SH-SY5Y (cell line): ENCODE measurements around the gene STEAP2.

ENCODE experiments used
- GATA2 ChIP-seq: IDR thresholded peaks from 2 replicates; pipeline ENCODE4 v1.6.1; 2011; ENCODE audit warnings: mild to moderate bottlenecking, low read depth, low read length
- GATA3 ChIP-seq: IDR thresholded peaks from 2 replicates; pipeline ENCODE4 v1.6.1; 2011; ENCODE audit warnings: low read depth, mild to moderate bottlenecking, low read length, moderate library complexity

Gene STEAP2

DNA sequence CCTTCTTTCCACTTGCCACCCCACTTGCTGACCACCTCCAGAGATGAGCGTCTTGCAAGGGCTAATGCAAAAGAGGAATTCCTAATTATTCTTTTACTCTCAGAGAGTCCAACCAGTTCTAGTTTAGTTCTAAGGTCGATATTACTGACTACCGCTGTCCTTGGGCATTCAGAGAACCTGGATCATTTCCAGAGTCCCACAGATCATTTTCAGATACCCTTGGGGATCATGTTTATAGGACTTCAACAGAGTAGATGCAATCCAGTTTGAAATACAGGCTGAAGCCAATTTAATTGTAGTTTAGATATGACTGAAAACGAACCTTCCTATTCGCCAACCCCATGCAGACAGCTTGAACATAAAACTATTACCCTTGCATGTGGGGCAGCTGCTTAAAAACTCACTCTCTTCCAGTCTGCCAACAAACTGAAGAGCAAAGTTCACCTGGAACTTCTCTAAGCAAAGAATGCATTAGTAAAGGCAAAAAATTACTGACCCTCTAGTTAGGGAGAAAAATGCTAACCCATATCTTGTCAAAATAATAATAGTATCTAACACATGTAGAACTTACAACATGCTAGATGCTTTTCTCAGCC lies 55.8 kb downstream of the STEAP2 start:
- TF ChIP-seq GATA2 (no peak), GATA3 (no peak)

DNA sequence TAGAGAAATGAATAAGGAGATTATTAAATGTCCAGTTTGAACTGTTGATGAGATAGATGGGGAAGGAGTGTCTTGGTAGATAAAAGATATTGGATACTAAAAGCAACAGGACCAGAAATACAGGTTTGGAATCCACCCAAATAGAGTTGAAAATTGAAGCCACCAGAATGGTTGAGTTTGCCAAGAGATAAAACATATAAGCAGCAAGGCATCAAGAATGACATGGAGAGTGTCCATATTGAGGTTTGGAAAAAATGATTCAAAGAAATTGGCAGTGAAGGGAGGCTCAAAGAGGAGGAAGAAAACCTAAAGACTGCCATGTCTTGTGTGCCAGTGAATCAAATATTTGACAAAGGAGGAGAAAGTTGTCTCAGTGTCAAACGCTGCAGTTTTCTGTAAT lies 57.6 kb downstream of the STEAP2 start:
- no peak for TF ChIP-seq GATA2
- no peak for TF ChIP-seq GATA3

DNA sequence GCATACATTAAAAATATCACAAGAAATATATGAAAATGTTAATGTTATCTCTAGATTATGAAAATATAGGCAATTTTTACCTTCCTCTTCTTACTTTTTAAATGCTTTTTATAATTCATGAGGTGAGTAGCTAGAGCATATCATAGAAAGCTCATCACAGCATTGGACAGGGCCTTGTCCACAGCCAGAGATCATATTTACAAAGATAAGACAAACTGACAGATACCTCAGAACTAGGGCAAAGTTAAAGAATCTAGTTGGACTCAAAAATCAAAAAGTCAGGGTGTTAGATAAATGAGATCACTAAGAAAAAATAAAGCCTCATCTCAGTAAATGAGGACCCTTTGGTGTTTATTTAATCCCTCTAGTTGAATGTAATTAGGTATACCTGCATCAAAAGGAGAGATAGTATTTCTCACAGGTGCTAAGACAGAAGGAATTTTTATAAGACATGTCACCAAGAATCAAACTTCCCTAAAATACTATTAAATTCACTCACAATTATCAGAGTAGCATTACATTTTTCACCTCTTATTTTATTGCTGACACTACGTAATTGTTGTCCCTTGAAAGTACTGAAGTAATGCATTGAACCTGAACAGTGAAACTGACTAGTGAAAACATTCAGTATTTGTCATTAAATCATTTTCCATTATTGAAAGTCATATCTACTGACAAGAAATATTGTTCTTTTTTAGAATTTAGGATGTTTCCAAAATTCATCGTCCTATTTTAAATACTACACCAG lies 59.1 kb downstream of the STEAP2 start:
- TF ChIP-seq GATA3 (no peak), GATA2 (no peak)

DNA sequence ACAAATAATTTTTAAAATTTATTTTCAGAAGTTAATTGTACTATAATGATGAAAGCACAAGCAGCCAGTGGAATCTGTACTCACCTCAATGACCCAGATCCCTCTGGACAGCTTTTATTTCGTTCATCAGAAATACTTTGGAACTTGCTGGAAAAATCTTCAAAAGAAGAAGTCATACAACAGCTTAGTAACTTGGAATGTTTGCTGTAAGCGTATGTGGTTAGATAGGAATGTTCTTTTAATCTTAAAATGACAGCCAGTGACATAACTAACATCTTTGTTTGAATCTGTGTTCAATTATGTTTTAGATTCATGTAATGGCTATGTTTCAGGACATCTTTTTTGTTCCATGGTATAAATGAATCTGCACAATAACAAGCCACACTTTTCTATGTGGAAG lies 60.2 kb downstream of the STEAP2 start:
- TF ChIP-seq GATA3 (no peak), GATA2 (no peak)

DNA sequence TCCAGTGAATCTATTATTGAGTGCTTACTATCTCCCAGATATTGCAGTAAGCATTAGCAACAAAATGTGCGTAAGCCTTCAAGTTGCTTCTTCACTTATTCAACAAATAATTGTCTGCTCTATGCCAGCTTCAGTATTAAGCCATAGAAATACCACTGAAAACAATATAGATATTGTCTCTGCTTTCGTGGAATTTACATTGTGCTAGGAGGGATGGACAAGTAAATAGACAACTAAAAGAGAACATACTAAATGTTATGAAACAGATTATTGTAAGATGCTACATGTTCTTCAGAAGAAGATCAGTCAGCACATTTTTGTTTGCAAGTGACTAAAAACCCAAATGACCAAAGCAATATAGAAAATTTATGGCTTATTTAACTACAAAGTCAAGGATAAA lies 60.7 kb downstream of the STEAP2 start:
- no peak for TF ChIP-seq GATA3
- TF ChIP-seq GATA2, result no peak

DNA sequence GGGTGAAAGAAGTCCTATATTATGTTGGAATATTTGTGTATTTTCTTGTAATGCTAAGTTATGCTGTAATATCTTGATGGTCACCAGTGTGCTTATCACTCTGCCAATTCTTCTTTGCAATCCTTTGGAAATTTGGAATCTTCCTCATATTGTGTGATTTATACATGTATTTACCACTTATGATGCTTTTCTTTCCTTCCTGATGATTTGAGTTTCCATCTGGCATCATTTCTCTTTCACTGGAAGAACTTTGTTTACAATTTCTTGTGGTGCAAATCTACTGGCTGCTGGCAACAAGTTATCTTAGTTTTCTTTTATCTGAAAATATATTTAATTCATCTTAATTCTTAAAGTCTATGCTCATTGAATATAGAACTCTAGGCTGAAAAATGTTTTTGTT lies 62.6 kb downstream of the STEAP2 start:
- no peak for TF ChIP-seq GATA3
- TF ChIP-seq GATA2, result no peak

DNA sequence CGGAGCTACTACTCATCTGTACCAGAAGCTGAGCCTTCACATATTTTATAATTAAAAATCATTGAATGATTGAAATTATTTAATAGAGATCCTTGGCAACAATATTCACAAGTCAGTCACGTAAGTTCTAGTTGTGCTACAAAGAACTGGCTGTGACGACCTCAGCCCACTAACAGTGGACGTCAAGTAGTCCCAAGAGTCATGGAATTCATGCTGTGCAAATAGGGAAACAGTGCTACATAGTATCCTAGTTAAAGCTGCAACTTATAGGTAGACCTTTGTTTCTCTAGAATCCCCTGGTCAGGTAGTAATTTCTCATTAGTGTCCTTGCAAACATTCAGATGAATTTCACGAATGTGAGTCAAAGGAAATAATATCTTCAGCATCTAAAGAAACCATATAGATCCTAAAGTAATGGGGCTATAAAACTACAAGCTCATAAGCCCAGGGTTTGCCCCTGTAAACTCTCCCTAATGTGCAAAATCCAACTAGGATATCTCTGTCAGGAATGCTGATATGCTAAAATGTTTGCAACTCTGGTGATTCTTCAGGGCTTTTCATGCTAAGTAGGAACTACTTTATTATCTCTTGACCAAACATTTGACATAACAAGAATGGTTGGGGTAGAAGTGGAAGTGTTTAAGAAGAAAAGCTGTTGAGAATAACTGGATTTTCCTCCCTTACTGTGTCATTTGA lies 64.6 kb downstream of the STEAP2 start:
- no peak for TF ChIP-seq GATA3
- TF ChIP-seq GATA2, result no peak
